HCT116 (cell line): Measurements from ENCODE around the gene ADARB2. TPM values are rescaled to one million over a fixed set of nuclear protein-coding genes. Genes with fewer than 3 reads are reported as not detected.

Experiments used
- ATAC-seq: fragments of 200-7000 bp; cut with Tn5 transposase; 2 replicates; pipeline ENCODE4 v1.9.1; 2020; ENCODE audit warnings: mild to moderate bottlenecking, moderate library complexity
- BruUV-seq: library from RNA; stranded (reverse); fragments of 400-500 nt; replicated peaks from 2 replicates; lab custom pipeline; 2021; lab: Mats Ljungman, UMichigan
- CTCF ChIA-PET: fragments of 300-600 bp; sonication (Branson Sonifier 250); formaldehyde crosslinking; loops from one replicate; lab custom pipeline; 2021; ENCODE audit warnings: antibody characterized with exemption; lab: Charles Lee
- POLR2A ChIA-PET: fragments of 300-600, 350-600 bp; sonication (Branson Sonifier 250); formaldehyde crosslinking; loops from one replicate; lab custom pipeline; 2021; ENCODE audit warnings: antibody characterized with exemption; lab: Charles Lee
- RAD21 ChIA-PET, 2 experiments: fragments of 300-600 bp; sonication (Branson Sonifier 250); formaldehyde crosslinking; loops; one replicate each; lab custom pipeline; 2023; ENCODE audit warnings: low total read pairs in 2 of 2; ENCODE audit not compliant: uncharacterized antibody in 2 of 2, unreplicated experiment in 2 of 2, low non-redundant PET in 1 of 2; lab: Charles Lee
- DNase-seq: peaks from one replicate; pipeline ENCODE4 v3.0.0-alpha.2; 2010; ENCODE audit warnings: low read depth, low spot score
- H2AFZ ChIP-seq: fragments of 200-600 bp; shearing (Covaris generic), sonication (generic); 2 replicates; pipeline ENCODE4 v1.6.1; 2017; ENCODE audit warnings: low read depth, mixed run types, mixed read lengths, antibody characterized with exemption, low read length; ENCODE audit not compliant: poor library complexity, severe bottlenecking
- H3K27ac ChIP-seq: 2 replicates; pipeline ENCODE4 v1.5.1; 2012; ENCODE audit warnings: low read depth, low read length
- H3K27me3 ChIP-seq: fragments of 200-600 bp; sonication (generic); 2 replicates; pipeline ENCODE4 v1.6.1; 2016; ENCODE audit warnings: mixed run types, low read length, mixed read lengths; ENCODE audit not compliant: insufficient read depth
- H3K36me3 ChIP-seq, 2 experiments: fragments of 200-500 bp in 1 of 2; fragments of 200-600 bp in 1 of 2; sonication (Bioruptor generic) in 1 of 2; sonication (generic) in 1 of 2; 2 replicates each; pipeline versions ENCODE4 v1.5.1 to v1.6.1; 2014 to 2016; ENCODE audit warnings: low read length in 2 of 2, inconsistent platforms in 1 of 2, mixed read lengths in 1 of 2, mixed run types in 1 of 2; ENCODE audit not compliant: insufficient read depth in 2 of 2, control insufficient read depth in 1 of 2
- H3K4me1 ChIP-seq, 2 experiments: fragments of 200-600 bp in 1 of 2; sonication (generic) in 1 of 2; 2 replicates each; pipeline versions ENCODE4 v1.5.1 to v1.6.1; 2012 to 2017; ENCODE audit warnings: low read length in 2 of 2, inconsistent platforms in 1 of 2, mild to moderate bottlenecking in 1 of 2, mixed read lengths in 1 of 2, mixed run types in 1 of 2, moderate library complexity in 1 of 2; ENCODE audit not compliant: insufficient read depth in 2 of 2, control insufficient read depth in 1 of 2
- H3K4me2 ChIP-seq: fragments of 200-600 bp; sonication (generic); 2 replicates; pipeline ENCODE4 v1.6.1; 2017; ENCODE audit warnings: mixed run types, low read length, mixed read lengths
- H3K4me3 ChIP-seq, 2 experiments: fragments of 200-600 bp in 1 of 2; sonication (generic) in 1 of 2; replicated peaks in 1 of 2; 2 replicates each; pipeline ENCODE4 v1.5.1; 2011 to 2016; ENCODE audit warnings: low read length in 2 of 2, control low read depth in 1 of 2, low read depth in 1 of 2, mild to moderate bottlenecking in 1 of 2, mixed read lengths in 1 of 2, mixed run types in 1 of 2
- H3K79me2 ChIP-seq: fragments of 200-600 bp; sonication (generic); 2 replicates; pipeline ENCODE4 v1.6.1; 2017; ENCODE audit warnings: mild to moderate bottlenecking, mixed run types, low read length, moderate library complexity, mixed read lengths; ENCODE audit not compliant: insufficient read depth
- H3K9ac ChIP-seq: fragments of 200-600 bp; sonication (generic); 2 replicates; pipeline ENCODE4 v1.6.1; 2016; ENCODE audit warnings: low read length, mixed read lengths
- H3K9me2 ChIP-seq: fragments of 200-600 bp; sonication (generic), shearing (Covaris generic); 2 replicates; pipeline ENCODE4 v1.6.1; 2017; ENCODE audit warnings: mixed run types, mild to moderate bottlenecking, moderate library complexity; ENCODE audit not compliant: insufficient read depth
- H3K9me3 ChIP-seq, 2 experiments: fragments of 200-500 bp in 1 of 2; fragments of 200-600 bp in 1 of 2; sonication (Bioruptor generic) in 1 of 2; sonication (generic) in 1 of 2; 2 replicates each; pipeline ENCODE4 v1.6.1; 2014 to 2017; ENCODE audit warnings: low read length in 2 of 2, mixed read lengths in 2 of 2, inconsistent platforms in 1 of 2, low read depth in 1 of 2, mild to moderate bottlenecking in 1 of 2, mixed run types in 1 of 2, moderate library complexity in 1 of 2; ENCODE audit not compliant: control insufficient read depth in 1 of 2, insufficient read depth in 1 of 2
- H4K20me1 ChIP-seq: fragments of 200-600 bp; sonication (generic), shearing (Covaris generic); 2 replicates; pipeline ENCODE4 v1.6.1; 2017; ENCODE audit warnings: mixed run types, mild to moderate bottlenecking, moderate library complexity; ENCODE audit not compliant: insufficient read depth
- CBX3 ChIP-seq: IDR thresholded peaks from 2 replicates; pipeline ENCODE4 v1.6.1; 2012; ENCODE audit warnings: low read depth
- CEBPB ChIP-seq: IDR thresholded peaks from 2 replicates; pipeline ENCODE4 v1.6.1; 2012; ENCODE audit warnings: low read depth
- EGR1 ChIP-seq: IDR thresholded peaks from 2 replicates; pipeline ENCODE4 v1.6.1; 2012; ENCODE audit warnings: low read depth
- ELF1 ChIP-seq: IDR thresholded peaks from 2 replicates; pipeline ENCODE4 v1.6.1; 2012; ENCODE audit warnings: low read depth, borderline replicate concordance
- EZH2phosphoT487 ChIP-seq: fragments of 200-600 bp; IDR thresholded peaks from 2 replicates; pipeline ENCODE4 v1.6.1; 2018; ENCODE audit warnings: antibody characterized with exemption, borderline replicate concordance
- FOSL1 ChIP-seq: IDR thresholded peaks from 2 replicates; pipeline ENCODE4 v1.6.1; 2012; ENCODE audit warnings: low read depth
- JUND ChIP-seq: IDR thresholded peaks from 2 replicates; pipeline ENCODE4 v1.6.1; 2012
- POLR2A ChIP-seq: IDR thresholded peaks from 2 replicates; pipeline ENCODE4 v1.7.0; 2011; ENCODE audit warnings: borderline replicate concordance; ENCODE audit not compliant: insufficient read depth, insufficient read length; ENCODE audit errors: extremely low read depth
- POLR2AphosphoS5 ChIP-seq: IDR thresholded peaks from 2 replicates; pipeline ENCODE4 v1.6.1; 2011; ENCODE audit warnings: mild to moderate bottlenecking, low read depth, low read length, moderate library complexity
- RAD21 ChIP-seq: IDR thresholded peaks from 2 replicates; pipeline ENCODE4 v1.6.1; 2012; ENCODE audit warnings: low read depth, mild to moderate bottlenecking
- SP1 ChIP-seq: IDR thresholded peaks from 2 replicates; pipeline ENCODE4 v1.6.1; 2012; ENCODE audit warnings: low read depth
- SRF ChIP-seq: IDR thresholded peaks from 2 replicates; pipeline ENCODE4 v1.6.1; 2012; ENCODE audit warnings: low read depth
- TCF7L2 ChIP-seq: IDR thresholded peaks from 2 replicates; pipeline ENCODE4 v1.7.0; 2011; ENCODE audit warnings: borderline replicate concordance, inconsistent platforms; ENCODE audit not compliant: insufficient read depth, insufficient read length; ENCODE audit errors: extremely low read depth
- YY1 ChIP-seq: IDR thresholded peaks from 2 replicates; pipeline ENCODE4 v1.6.1; 2011; ENCODE audit warnings: low read length, low read depth, moderate library complexity, mild to moderate bottlenecking; ENCODE audit not compliant: insufficient replicate concordance; ENCODE audit errors: extremely low read depth
- ZFX ChIP-seq: fragments of 450-650 bp; IDR thresholded peaks from 2 replicates; pipeline ENCODE4 v1.6.1; 2017
- ZNF274 ChIP-seq: fragments of 200-500 bp; sonication (Bioruptor generic); IDR thresholded peaks from 2 replicates; pipeline ENCODE4 v1.6.1; 2014; ENCODE audit warnings: mild to moderate bottlenecking, low read depth, low read length, inconsistent platforms
- intact Hi-C: fragments of 100-400 bp; cut with micrococcal nuclease; formaldehyde crosslinking; loops from 2 replicates; pipeline ENCODE4 v1.10.0; 2022
- total RNA-seq: library from RNA; stranded (reverse); gene quantifications from one replicate; pipeline ENCODE4 v1.2.1, GENCODE V29; 2021; ENCODE audit not compliant: unreplicated experiment
- TF ChIP-seq, protein P1 (sequence below), 3 experiments: fragments of 200-600 bp in 1 of 3; sonication (generic) in 1 of 3; IDR thresholded peaks in 2 of 3; conservative IDR thresholded peaks in 1 of 3; 2 replicates each; pipeline ENCODE4 v1.5.1; 2012 to 2017; ENCODE audit warnings: low read depth in 2 of 3, low read length in 2 of 3, antibody characterized with exemption in 1 of 3, borderline replicate concordance in 1 of 3, control low read depth in 1 of 3, mild to moderate bottlenecking in 1 of 3, mixed read lengths in 1 of 3, mixed run types in 1 of 3, moderate library complexity in 1 of 3; ENCODE audit not compliant: insufficient read depth in 1 of 3
- TF ChIP-seq, protein P2 (sequence below): IDR thresholded peaks from 2 replicates; pipeline ENCODE4 v1.6.1; 2012
- TF ChIP-seq, protein P3 (sequence below): IDR thresholded peaks from 2 replicates; pipeline ENCODE4 v1.6.1; 2012
- TF ChIP-seq, protein P4 (sequence below): IDR thresholded peaks from 2 replicates; pipeline ENCODE4 v1.6.1; 2012; ENCODE audit warnings: low read depth

ADARB2 gene
- total RNA-seq, 1 experiment from 2014 or later = not detected

DNA sequence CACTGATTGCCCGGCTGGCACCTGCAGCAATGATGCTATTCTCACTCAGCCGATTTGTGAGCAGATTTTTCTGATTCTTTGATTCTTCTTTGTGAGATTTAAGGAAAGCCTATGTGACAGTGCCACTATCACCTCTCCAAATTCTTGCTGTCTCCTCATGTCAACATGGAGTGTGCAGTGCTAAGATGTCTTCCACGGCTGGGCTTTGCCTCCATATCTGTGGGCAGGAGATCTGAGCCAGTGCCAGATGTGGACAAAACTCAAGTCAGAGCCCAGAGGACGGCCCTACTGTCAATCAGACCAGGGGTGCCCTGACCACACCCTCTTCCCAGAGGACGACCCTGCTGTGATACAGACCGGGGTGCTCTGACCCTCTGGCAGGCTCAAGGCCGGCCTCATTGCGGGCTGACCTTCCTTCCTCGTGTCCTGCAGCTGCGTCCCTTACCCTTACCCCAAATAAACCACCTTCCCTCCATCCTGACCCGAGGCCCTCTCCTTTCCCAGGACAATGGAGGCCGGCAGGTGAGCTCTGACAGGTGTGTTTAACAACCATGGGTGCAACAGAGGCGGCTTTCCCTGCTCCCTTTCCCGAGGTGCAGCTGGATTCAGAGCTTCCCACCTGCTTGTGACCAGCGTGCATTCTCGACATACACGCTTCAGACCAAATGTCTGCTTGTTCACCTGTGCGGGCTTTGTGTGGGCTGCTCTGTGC is 221.4 kb downstream of the ADARB2 start:
- no peak overlapping the region for H3K9ac ChIP-seq

More for the DNA sequence above, 221.4 kb downstream of the ADARB2 start:
- Histone ChIP-seq H3K9me2 (no peaks in the 10 kb centered on the region), H3K27ac (no peak overlapping the region), H3K27me3 (peaks cover 6% of the 10 kb centered on the region; the same call in 1 of the 2 replicates), H4K20me1 (no peaks in the 10 kb centered on the region; the same call in 1 of the 2 replicates), H3K36me3 (no peaks in the 10 kb centered on the region), H3K4me3 (no peak overlapping the region), H3K4me2 (no peak overlapping the region), H3K9me3 (no peaks in the 10 kb centered on the region), H3K79me2 (no peaks in the 10 kb centered on the region), H2AFZ (no peak overlapping the region), H3K4me1 (no peaks in the 10 kb centered on the region)
- ATAC-seq (no peak), DNase-seq (no peak)
- TF ChIP-seq CEBPB (no peak), TCF7L2 (no peak), SRF (no peak), JUND (no peak), YY1 (no peak), POLR2AphosphoS5 (no peak), EZH2phosphoT487 (no peak), ZFX (no peak), FOSL1 (no peak), SP1 (no peak), EGR1 (no peak), ZNF274 (no peak), ELF1 (no peak), POLR2A (no peak), RAD21 (no peak), CBX3 (no peak)
- TF ChIP-seq, protein P1, sequence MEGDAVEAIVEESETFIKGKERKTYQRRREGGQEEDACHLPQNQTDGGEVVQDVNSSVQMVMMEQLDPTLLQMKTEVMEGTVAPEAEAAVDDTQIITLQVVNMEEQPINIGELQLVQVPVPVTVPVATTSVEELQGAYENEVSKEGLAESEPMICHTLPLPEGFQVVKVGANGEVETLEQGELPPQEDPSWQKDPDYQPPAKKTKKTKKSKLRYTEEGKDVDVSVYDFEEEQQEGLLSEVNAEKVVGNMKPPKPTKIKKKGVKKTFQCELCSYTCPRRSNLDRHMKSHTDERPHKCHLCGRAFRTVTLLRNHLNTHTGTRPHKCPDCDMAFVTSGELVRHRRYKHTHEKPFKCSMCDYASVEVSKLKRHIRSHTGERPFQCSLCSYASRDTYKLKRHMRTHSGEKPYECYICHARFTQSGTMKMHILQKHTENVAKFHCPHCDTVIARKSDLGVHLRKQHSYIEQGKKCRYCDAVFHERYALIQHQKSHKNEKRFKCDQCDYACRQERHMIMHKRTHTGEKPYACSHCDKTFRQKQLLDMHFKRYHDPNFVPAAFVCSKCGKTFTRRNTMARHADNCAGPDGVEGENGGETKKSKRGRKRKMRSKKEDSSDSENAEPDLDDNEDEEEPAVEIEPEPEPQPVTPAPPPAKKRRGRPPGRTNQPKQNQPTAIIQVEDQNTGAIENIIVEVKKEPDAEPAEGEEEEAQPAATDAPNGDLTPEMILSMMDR (IDR thresholded peaks at IDR 0.05 in 2 of 3, conservative IDR thresholded peaks at IDR 0.05 in 1 of 3; ENCODE audit: borderline replicate concordance in 1 of 3, insufficient read depth in 1 of 3, low read depth in 2 of 3, low read length in 2 of 3) = no peak
- TF ChIP-seq, protein P2, sequence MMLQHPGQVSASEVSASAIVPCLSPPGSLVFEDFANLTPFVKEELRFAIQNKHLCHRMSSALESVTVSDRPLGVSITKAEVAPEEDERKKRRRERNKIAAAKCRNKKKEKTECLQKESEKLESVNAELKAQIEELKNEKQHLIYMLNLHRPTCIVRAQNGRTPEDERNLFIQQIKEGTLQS = no peak
- TF ChIP-seq, protein P3, sequence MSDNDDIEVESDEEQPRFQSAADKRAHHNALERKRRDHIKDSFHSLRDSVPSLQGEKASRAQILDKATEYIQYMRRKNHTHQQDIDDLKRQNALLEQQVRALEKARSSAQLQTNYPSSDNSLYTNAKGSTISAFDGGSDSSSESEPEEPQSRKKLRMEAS = no peak
- TF ChIP-seq, protein P4, sequence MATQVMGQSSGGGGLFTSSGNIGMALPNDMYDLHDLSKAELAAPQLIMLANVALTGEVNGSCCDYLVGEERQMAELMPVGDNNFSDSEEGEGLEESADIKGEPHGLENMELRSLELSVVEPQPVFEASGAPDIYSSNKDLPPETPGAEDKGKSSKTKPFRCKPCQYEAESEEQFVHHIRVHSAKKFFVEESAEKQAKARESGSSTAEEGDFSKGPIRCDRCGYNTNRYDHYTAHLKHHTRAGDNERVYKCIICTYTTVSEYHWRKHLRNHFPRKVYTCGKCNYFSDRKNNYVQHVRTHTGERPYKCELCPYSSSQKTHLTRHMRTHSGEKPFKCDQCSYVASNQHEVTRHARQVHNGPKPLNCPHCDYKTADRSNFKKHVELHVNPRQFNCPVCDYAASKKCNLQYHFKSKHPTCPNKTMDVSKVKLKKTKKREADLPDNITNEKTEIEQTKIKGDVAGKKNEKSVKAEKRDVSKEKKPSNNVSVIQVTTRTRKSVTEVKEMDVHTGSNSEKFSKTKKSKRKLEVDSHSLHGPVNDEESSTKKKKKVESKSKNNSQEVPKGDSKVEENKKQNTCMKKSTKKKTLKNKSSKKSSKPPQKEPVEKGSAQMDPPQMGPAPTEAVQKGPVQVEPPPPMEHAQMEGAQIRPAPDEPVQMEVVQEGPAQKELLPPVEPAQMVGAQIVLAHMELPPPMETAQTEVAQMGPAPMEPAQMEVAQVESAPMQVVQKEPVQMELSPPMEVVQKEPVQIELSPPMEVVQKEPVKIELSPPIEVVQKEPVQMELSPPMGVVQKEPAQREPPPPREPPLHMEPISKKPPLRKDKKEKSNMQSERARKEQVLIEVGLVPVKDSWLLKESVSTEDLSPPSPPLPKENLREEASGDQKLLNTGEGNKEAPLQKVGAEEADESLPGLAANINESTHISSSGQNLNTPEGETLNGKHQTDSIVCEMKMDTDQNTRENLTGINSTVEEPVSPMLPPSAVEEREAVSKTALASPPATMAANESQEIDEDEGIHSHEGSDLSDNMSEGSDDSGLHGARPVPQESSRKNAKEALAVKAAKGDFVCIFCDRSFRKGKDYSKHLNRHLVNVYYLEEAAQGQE = no peak
- BruUV-seq = no TSS peak
- intact Hi-C loops = no loop called here
- ChIA-PET POLR2A (no interaction called here), CTCF (no interaction called here), RAD21 (no interaction called here)
